ENCODE measurements around the gene DTD1.

DTD1 gene

GRCh38 chr20:18692447-18692846, 104.6 kb downstream of the DTD1 start:
- no peaks in the 10 kb centered on the region for H4K20me1 ChIP-seq
- no peak overlapping the region for H3K27ac ChIP-seq
- H3K9ac ChIP-seq = no peak overlapping the region
- no peaks in the 10 kb centered on the region for H3K27me3 ChIP-seq
- no peaks in the 10 kb centered on the region for H3K4me1 ChIP-seq
- H3K4me2 ChIP-seq = no peak overlapping the region
- H3K4me3 ChIP-seq = no peak overlapping the region
- TF ChIP-seq Cebpa-rat (IDR thresholded peaks at IDR 0.05) = no peak
- 0 out of 2 replicates have a peak, but pooled peaks cover 3% of the 10 kb centered on the region for H3K9me3 ChIP-seq
- H3K36me3 ChIP-seq = no peaks in the 10 kb centered on the region

- Histone ChIP-seq H3K4me2 (no peak overlapping the region), H3K36me3 (no peaks in the 10 kb centered on the region), H3K4me3 (no peak overlapping the region), H3K9ac (no peak overlapping the region), H4K20me1 (no peaks in the 10 kb centered on the region), H3K27me3 (no peaks in the 10 kb centered on the region), H3K27ac (no peak overlapping the region), H3K9me3 (0 out of 2 replicates have a peak, but pooled peaks cover 3% of the 10 kb centered on the region), H3K4me1 (peaks cover 5% of the 10 kb centered on the region; the same call in 1 of the 2 replicates)
- TF ChIP-seq Cebpa-rat (IDR thresholded peaks at IDR 0.05) = no peak
Measured at GRCh38 chr20:18694071-18694470, 106.2 kb downstream of the DTD1 start.

DNA sequence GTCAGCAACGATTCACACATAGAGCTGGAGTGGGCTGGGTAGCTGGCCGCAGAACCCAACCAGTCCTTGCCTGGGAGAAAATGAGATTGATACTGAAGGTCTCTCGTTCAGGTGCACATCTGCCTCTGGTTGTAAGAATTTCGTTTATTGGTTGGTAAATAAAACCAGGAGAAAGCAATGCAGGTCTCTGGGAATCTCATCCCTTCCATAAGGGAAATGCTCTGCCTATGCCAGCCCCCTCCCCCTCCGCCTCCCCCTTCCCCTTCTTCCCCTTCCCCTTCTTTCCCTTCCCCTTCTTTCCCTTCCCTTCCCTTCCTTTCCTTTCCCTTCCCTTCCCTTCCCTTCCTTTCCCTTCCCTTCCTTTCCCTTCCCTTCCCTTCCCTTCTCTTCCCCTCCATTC, 107.3 kb downstream of the DTD1 start:
- no peak overlapping the region for H3K27ac ChIP-seq
- H4K20me1 ChIP-seq = no peaks in the 10 kb centered on the region
- no peaks in the 10 kb centered on the region for H3K27me3 ChIP-seq
- no peak overlapping the region for H3K4me3 ChIP-seq
- H3K4me2 ChIP-seq = no peak overlapping the region
- no peak for TF ChIP-seq Cebpa-rat (IDR thresholded peaks at IDR 0.05)
- H3K36me3 ChIP-seq = no peaks in the 10 kb centered on the region
- peaks cover 5% of the 10 kb centered on the region; the same call in 1 of the 2 replicates for H3K4me1 ChIP-seq
- 0 out of 2 replicates have a peak, but pooled peaks cover 3% of the 10 kb centered on the region for H3K9me3 ChIP-seq
- H3K9ac ChIP-seq = no peak overlapping the region

- Histone ChIP-seq H3K9ac (no peak overlapping the region), H4K20me1 (no peaks in the 10 kb centered on the region), H3K27me3 (no peaks in the 10 kb centered on the region), H3K4me3 (no peak overlapping the region), H3K9me3 (0 out of 2 replicates have a peak, but pooled peaks cover 3% of the 10 kb centered on the region), H3K4me2 (no peak overlapping the region), H3K4me1 (peaks cover 5% of the 10 kb centered on the region; the same call in 1 of the 2 replicates), H3K27ac (no peak overlapping the region), H3K36me3 (no peaks in the 10 kb centered on the region)
- TF ChIP-seq Cebpa-rat (IDR thresholded peaks at IDR 0.05) = no peak
Measured at GRCh38 chr20:18698735-18699380, 111.0 kb downstream of the DTD1 start.

DNA sequence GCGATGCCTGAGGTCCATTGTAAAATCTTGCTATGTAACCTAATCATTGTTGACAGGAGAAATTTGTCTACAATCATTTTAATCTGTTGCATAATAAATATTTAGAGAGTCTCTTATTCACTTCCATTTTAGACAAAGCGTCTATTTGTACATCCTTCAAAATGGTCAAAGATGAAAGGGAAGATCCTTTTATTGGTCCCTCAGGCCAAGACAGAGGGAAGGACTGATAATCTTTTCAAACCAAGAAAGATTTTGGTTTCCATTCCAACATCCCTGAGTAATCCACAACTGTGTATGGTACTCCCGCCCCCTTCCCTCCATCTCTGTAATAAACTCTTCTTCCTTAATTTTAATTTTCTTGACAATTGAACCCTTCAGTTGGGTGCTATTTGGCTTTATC, 114.1 kb downstream of the DTD1 start:
- no peak for TF ChIP-seq Cebpa-rat (IDR thresholded peaks at IDR 0.05)

GRCh38 chr20:18702736-18703135, 114.9 kb downstream of the DTD1 start:
- Histone ChIP-seq H3K4me1 (peaks cover 13% of the 10 kb centered on the region), H3K36me3 (no peaks in the 10 kb centered on the region), H3K9me3 (no peaks in the 10 kb centered on the region), H3K27ac (no peak overlapping the region), H3K4me3 (no peak overlapping the region), H3K27me3 (no peaks in the 10 kb centered on the region), H3K9ac (no peak overlapping the region), H3K4me2 (no peak overlapping the region), H4K20me1 (no peaks in the 10 kb centered on the region)
- no peak for TF ChIP-seq Cebpa-rat (IDR thresholded peaks at IDR 0.05)

More for the DNA sequence above, 114.1 kb downstream of the DTD1 start:
- H3K9me3 ChIP-seq = 0 out of 2 replicates have a peak, but pooled peaks cover 1% of the 10 kb centered on the region
- no peaks in the 10 kb centered on the region for H4K20me1 ChIP-seq
- H3K36me3 ChIP-seq = no peaks in the 10 kb centered on the region
- H3K27ac ChIP-seq = no peak overlapping the region
- no peaks in the 10 kb centered on the region for H3K27me3 ChIP-seq
- H3K4me2 ChIP-seq = no peak overlapping the region
- H3K4me1 ChIP-seq = peaks cover 13% of the 10 kb centered on the region
- H3K4me3 ChIP-seq = no peak overlapping the region
- no peak overlapping the region for H3K9ac ChIP-seq

DNA sequence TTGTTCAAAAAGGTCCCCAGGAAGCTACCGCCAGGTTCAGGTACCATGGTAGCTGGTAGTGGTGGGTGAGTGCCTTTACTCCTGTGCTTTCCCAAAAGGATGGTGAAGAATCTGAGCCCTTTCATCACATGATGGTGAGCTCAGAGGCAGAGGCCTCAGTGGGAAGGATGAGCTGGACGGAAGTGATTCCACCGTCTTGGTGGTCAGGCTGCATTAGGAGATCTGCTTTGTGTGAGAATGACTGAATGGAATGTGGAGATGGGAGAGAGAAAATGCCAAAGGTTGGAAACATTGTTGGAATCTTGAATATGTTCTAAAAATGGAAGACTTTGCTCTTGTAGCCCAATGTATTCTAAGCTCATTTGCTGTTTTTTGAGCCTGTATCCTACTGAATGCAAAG, 117.6 kb downstream of the DTD1 start:
- no peak for TF ChIP-seq Cebpa-rat (IDR thresholded peaks at IDR 0.05)
- H3K27ac ChIP-seq = no peak overlapping the region
- H3K36me3 ChIP-seq = no peaks in the 10 kb centered on the region
- H3K27me3 ChIP-seq = no peaks in the 10 kb centered on the region
- no peak overlapping the region for H3K4me3 ChIP-seq
- no peaks in the 10 kb centered on the region for H4K20me1 ChIP-seq
- H3K9me3 ChIP-seq = no peaks in the 10 kb centered on the region
- H3K4me1 ChIP-seq = peaks cover 8% of the 10 kb centered on the region
- no peak overlapping the region for H3K9ac ChIP-seq
- no peak overlapping the region for H3K4me2 ChIP-seq

DNA sequence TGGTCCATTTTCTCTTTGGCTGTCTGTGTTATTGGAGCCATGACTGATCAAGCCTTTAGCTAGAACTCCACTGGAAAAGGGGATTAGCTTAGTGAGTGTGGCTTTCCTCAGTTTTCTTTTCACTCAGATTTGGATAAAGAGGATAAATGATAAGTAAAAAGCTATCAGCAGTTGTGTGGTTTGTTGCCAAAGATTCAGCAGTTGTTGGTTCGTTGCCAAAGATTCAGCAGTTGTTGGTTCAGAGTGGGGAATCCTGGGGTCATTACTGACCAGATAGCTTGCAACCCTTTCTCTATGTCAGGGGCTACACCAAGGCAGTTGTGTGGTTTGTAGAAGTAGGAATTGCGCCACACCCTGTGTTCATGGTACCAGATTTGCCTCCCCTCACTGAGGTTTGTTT, 118.1 kb downstream of the DTD1 start:
- no peak overlapping the region for H3K27ac ChIP-seq
- peaks cover 8% of the 10 kb centered on the region for H3K4me1 ChIP-seq
- H3K27me3 ChIP-seq = no peaks in the 10 kb centered on the region

DNA sequence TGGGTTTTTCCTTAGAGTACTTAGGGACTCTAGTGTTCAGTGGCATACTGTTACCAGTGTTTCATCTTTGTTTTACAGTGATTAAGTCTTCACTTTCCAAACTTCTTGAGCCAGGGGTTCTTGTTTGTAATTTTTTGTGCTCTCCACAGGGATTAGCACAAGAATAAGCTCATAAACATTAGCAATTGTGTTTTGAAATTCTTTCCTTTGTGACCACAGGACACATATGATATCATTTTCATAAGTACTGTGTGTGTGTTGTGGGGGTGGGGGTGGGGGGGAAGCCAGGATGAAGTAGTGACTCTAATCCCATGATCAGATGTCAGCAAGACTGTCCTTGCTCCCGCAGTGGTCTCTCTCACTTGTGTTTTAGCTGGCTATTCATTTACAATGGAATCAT, 124.3 kb downstream of the DTD1 start:
- H3K4me2 ChIP-seq = no peak overlapping the region
- H3K9ac ChIP-seq = no peak overlapping the region
- H3K27ac ChIP-seq = no peak overlapping the region
- TF ChIP-seq Cebpa-rat (IDR thresholded peaks at IDR 0.05) = no peak
- H3K4me3 ChIP-seq = no peak overlapping the region
- no peaks in the 10 kb centered on the region for H3K36me3 ChIP-seq
- H4K20me1 ChIP-seq = no peaks in the 10 kb centered on the region
- H3K9me3 ChIP-seq = no peaks in the 10 kb centered on the region
- no peaks in the 10 kb centered on the region for H3K27me3 ChIP-seq
- H3K4me1 ChIP-seq = no peaks in the 10 kb centered on the region

More for the DNA sequence above, 118.1 kb downstream of the DTD1 start:
- H3K36me3 ChIP-seq = no peaks in the 10 kb centered on the region
- H3K9ac ChIP-seq = no peak overlapping the region
- H3K4me2 ChIP-seq = no peak overlapping the region
- no peaks in the 10 kb centered on the region for H4K20me1 ChIP-seq
- H3K9me3 ChIP-seq = no peaks in the 10 kb centered on the region
- no peak for TF ChIP-seq Cebpa-rat (IDR thresholded peaks at IDR 0.05)
- no peak overlapping the region for H3K4me3 ChIP-seq

DNA sequence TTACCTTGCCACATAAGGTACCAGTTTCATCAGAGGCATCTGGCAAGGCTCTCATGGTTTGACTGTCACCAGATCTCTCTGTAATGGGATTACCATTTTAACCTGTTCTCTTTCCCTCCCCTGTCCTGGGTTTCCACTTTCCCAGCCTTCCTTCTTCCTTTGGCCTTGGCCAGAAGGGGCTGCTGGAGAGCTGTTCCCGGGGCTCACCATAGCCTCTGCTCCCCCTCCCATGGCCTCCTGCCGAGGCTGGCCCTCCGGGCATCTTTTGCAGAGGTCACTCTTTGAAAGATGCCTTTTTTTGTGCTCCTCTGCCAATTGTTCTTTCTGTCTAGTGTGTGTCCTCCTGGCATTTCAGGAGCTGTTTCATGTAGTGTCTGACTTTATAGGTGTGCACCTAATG, 125.0 kb downstream of the DTD1 start:
- Histone ChIP-seq H4K20me1 (no peaks in the 10 kb centered on the region), H3K4me3 (no peak overlapping the region), H3K27ac (no peak overlapping the region), H3K27me3 (no peaks in the 10 kb centered on the region), H3K4me1 (no peaks in the 10 kb centered on the region), H3K9me3 (no peaks in the 10 kb centered on the region), H3K9ac (no peak overlapping the region), H3K4me2 (no peak overlapping the region), H3K36me3 (no peaks in the 10 kb centered on the region)
- no peak for TF ChIP-seq Cebpa-rat (IDR thresholded peaks at IDR 0.05)

Measured in BLaER1 (cell line).